Astrocyte of the spinal cord (primary cell): Measurements from ENCODE around the gene ZFP69B.
"Not testable (repeated sequence)": the region's sequence is repeated elsewhere in the genome, so short reads cannot be mapped to it uniquely, and the experiment has no call there.

ENCODE experiments used
- DNase-seq: peaks from one replicate; pipeline ENCODE4 v3.0.0; 2011; ENCODE audit warnings: low read depth, low spot score
- H3K4me3 ChIP-seq: 2 replicates; pipeline ENCODE4 v1.5.1; 2011; ENCODE audit warnings: low read depth, mild to moderate bottlenecking, low read length, moderate library complexity
- CTCF ChIP-seq: IDR thresholded peaks from 2 replicates; pipeline ENCODE4 v1.5.1; 2012; ENCODE audit warnings: low read depth, mild to moderate bottlenecking, low read length, inconsistent platforms
- in situ Hi-C: cut with HindIII; loops from 2 replicates; pipeline ENCODE4 v1.10.0; 2017; ENCODE audit warnings: low sequenced_read_pairs

The ZFP69B gene

GRCh38 chr1:40478276-40478675 lies 28.0 kb downstream of the ZFP69B start:
- TF ChIP-seq CTCF, result no peak
- in situ Hi-C loops, result no loop called here
- H3K4me3 ChIP-seq, result peak overlapping the region; percentile 73
- DNase-seq, result no peak

GRCh38 chr1:40479156-40479555 lies 28.9 kb downstream of the ZFP69B start:
- no peak for TF ChIP-seq CTCF
- in situ Hi-C loops, result no loop called here
- no peak overlapping the region for H3K4me3 ChIP-seq
- no peak for DNase-seq

- in situ Hi-C loops, result no loop called here
- peak; percentile 8 for DNase-seq
- no peak overlapping the region for H3K4me3 ChIP-seq
- no peak for TF ChIP-seq CTCF
These were observed 45.1 kb downstream of the ZFP69B start for GRCh38 chr1:40495315-40495903.

DNA sequence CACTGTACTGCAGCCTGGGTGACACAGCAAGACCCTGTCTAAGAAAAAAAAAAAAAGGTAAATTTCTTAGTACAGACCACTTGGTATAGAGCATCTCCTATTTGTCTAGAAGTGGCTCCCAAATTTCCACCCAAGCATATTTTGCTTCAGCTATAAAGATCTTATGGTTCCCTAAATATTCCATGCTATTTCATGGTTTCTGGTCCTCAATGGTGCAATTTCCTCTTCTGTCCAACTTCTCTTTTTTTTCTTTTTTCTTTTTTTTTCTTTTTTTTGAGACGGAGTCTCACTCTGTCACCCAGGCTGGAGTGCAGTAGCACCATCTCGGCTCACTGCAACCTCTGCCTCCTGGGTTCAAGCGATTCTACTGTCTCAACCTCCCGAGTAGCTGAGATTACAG lies 52.4 kb downstream of the ZFP69B start:
- in situ Hi-C loops, DNase-seq, H3K4me3 ChIP-seq: not testable (repeated sequence)

DNA sequence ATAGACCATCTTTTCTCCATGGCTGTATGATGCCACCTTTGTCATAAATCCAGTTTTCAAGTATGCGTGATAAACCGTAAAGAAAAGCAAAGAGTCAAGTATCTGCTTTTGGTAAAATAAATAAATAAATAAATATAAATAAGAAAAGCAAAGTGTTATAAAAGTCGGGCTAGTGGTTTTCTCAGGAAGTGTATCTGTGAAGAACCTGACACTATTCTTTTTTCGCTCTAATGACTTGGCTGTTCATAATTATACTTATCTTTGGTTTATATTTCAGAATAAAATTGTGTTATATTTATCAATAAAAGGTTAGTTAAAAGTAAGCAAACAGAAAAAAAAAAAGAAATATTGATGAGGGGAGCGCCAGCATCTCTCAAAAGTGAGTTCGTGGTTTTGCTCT lies 57.7 kb downstream of the ZFP69B start:
- H3K4me3 ChIP-seq, result peak overlapping the region; percentile 81
- in situ Hi-C loops, result no loop called here
- DNase-seq, result no peak
- no peak for TF ChIP-seq CTCF

GRCh38 chr1:40508375-40509341 lies 58.4 kb downstream of the ZFP69B start, which contains the start of gene EXO5:
EXO5 (plus strand) TSS chr1:40508767; CDS start chr1:40514545, 5,778 bp downstream.
- TF ChIP-seq CTCF, result no peak
- H3K4me3 ChIP-seq, result peak within 1 kb of the TSS; percentile 81
- in situ Hi-C loops, result no loop called here
- DNase-seq, result peak; percentile 77
